IPS DF 19.7 (cell line): ENCODE measurements around the gene MVB12B.

Experiments
- DNase-seq: peaks from one replicate; pipeline ENCODE4 v3.0.0-alpha.2; 2013; ENCODE audit warnings: low read depth, low spot score

The MVB12B gene

GRCh38 chr9:126384926-126385325 lies 58.3 kb downstream of the MVB12B start:
- no peak for DNase-seq

GRCh38 chr9:126386088-126386487 lies 59.5 kb downstream of the MVB12B start:
- DNase-seq = no peak

- no peak for DNase-seq
These were observed 60.1 kb downstream of the MVB12B start for GRCh38 chr9:126386776-126387175.

- DNase-seq = no peak
These were observed 62.5 kb downstream of the MVB12B start for GRCh38 chr9:126388964-126389708.

- no peak for DNase-seq
These were observed 63.4 kb downstream of the MVB12B start for GRCh38 chr9:126389992-126390391.

GRCh38 chr9:126390923-126391322 lies 64.3 kb downstream of the MVB12B start:
- no peak for DNase-seq

- no peak for DNase-seq
These were observed 65.4 kb downstream of the MVB12B start for GRCh38 chr9:126391713-126392661.

- DNase-seq = no peak
These were observed 66.2 kb downstream of the MVB12B start for GRCh38 chr9:126392662-126393371.

GRCh38 chr9:126393876-126394275 lies 67.2 kb downstream of the MVB12B start:
- no peak for DNase-seq

GRCh38 chr9:126394802-126395201 lies 68.2 kb downstream of the MVB12B start:
- DNase-seq = no peak

- no peak for DNase-seq
These were observed 69.0 kb downstream of the MVB12B start for GRCh38 chr9:126395439-126396212.

GRCh38 chr9:126397056-126397455 lies 70.4 kb downstream of the MVB12B start:
- DNase-seq = no peak

GRCh38 chr9:126398403-126399058 lies 71.9 kb downstream of the MVB12B start:
- DNase-seq = no peak

GRCh38 chr9:126399251-126399650 lies 72.6 kb downstream of the MVB12B start:
- no peak for DNase-seq

GRCh38 chr9:126399789-126400188 lies 73.2 kb downstream of the MVB12B start:
- DNase-seq = no peak

- no peak for DNase-seq
These were observed 73.9 kb downstream of the MVB12B start for GRCh38 chr9:126400571-126400970.

- DNase-seq = no peak
These were observed 74.5 kb downstream of the MVB12B start for GRCh38 chr9:126401107-126401506.

GRCh38 chr9:126401581-126401980 lies 75.0 kb downstream of the MVB12B start:
- DNase-seq = no peak

GRCh38 chr9:126403397-126403796 lies 76.8 kb downstream of the MVB12B start:
- no peak for DNase-seq

- DNase-seq = no peak
These were observed 77.8 kb downstream of the MVB12B start for GRCh38 chr9:126404459-126404858.
